GM23338 (cell line): ENCODE data around the gene NSD1. TPM values are rescaled to one million over a fixed set of nuclear protein-coding genes. Genes with fewer than 3 reads are reported as not detected.

Experiments used
- ATAC-seq: fragments of 200-7000 bp; cut with Tn5 transposase; 3 replicates; pipeline ENCODE4 v1.9.1; 2020
- DNase-seq: peaks from one replicate; pipeline ENCODE4 v3.0.0-alpha.2; 2015; ENCODE audit warnings: low spot score
- H2AFZ ChIP-seq: fragments of 200-600 bp; sonication (generic); 2 replicates; pipeline ENCODE4 v1.8.0; 2016; ENCODE audit warnings: antibody characterized with exemption, mild to moderate bottlenecking, moderate library complexity
- H3F3A ChIP-seq: fragments of 200-600 bp; sonication (generic); replicated peaks from 2 replicates; pipeline ENCODE4 v1.8.0; 2017; ENCODE audit warnings: antibody characterized with exemption, mixed run types, low read depth
- H3K27ac ChIP-seq: fragments of 200-600 bp; sonication (generic); 2 replicates; pipeline ENCODE4 v1.6.1; 2016; ENCODE audit warnings: low read depth
- H3K27me3 ChIP-seq: fragments of 200-600 bp; sonication (generic); 2 replicates; pipeline ENCODE4 v1.8.0; 2016; ENCODE audit warnings: mild to moderate bottlenecking, mixed run types, moderate library complexity; ENCODE audit not compliant: insufficient read depth
- H3K36me3 ChIP-seq: fragments of 200-600 bp; sonication (generic); 2 replicates; pipeline ENCODE4 v1.8.0; 2016; ENCODE audit warnings: mild to moderate bottlenecking; ENCODE audit not compliant: insufficient read depth
- H3K4me1 ChIP-seq: fragments of 200-600 bp; sonication (generic); 2 replicates; pipeline ENCODE4 v1.8.0; 2016; ENCODE audit warnings: mild to moderate bottlenecking, moderate library complexity; ENCODE audit not compliant: insufficient read depth
- H3K4me2 ChIP-seq: fragments of 200-600 bp; sonication (generic); 2 replicates; pipeline ENCODE4 v1.7.1; 2017; ENCODE audit warnings: mixed run types
- H3K4me3 ChIP-seq: fragments of 200-600 bp; sonication (generic); 2 replicates; pipeline ENCODE4 v1.6.1; 2016; ENCODE audit warnings: mixed run types
- H3K79me2 ChIP-seq: fragments of 200-600 bp; sonication (generic); replicated peaks from 2 replicates; pipeline ENCODE4 v1.8.0; 2017; ENCODE audit warnings: mild to moderate bottlenecking; ENCODE audit not compliant: insufficient read depth
- H3K9me2 ChIP-seq: fragments of 200-600 bp; sonication (generic); 2 replicates; pipeline ENCODE4 v1.8.0; 2017; ENCODE audit not compliant: insufficient read depth
- H4K20me1 ChIP-seq: fragments of 200-600 bp; sonication (generic); replicated peaks from 2 replicates; pipeline ENCODE4 v1.8.0; 2017; ENCODE audit warnings: mild to moderate bottlenecking; ENCODE audit not compliant: insufficient read depth
- H3K27ac Mint-ChIP-seq: 2 replicates; pipeline ENCODE4 v1.8.0; 2020; ENCODE audit warnings: inconsistent platforms, mild to moderate bottlenecking, moderate library complexity, mixed read lengths
- H3K27me3 Mint-ChIP-seq: 3 replicates; pipeline ENCODE4 v1.8.0; 2022; ENCODE audit warnings: low read depth, mild to moderate bottlenecking, moderate library complexity, mixed read lengths, inconsistent platforms; ENCODE audit not compliant: insufficient read depth, poor library complexity
- H3K36me3 Mint-ChIP-seq: 3 replicates; pipeline ENCODE4 v1.8.0; 2021; ENCODE audit warnings: low read depth, mild to moderate bottlenecking, inconsistent platforms, moderate library complexity, mixed read lengths
- H3K4me1 Mint-ChIP-seq: 3 replicates; pipeline ENCODE4 v1.8.0; 2020; ENCODE audit warnings: mild to moderate bottlenecking, inconsistent platforms, mixed read lengths
- H3K4me3 Mint-ChIP-seq: 3 replicates; pipeline ENCODE4 v1.8.0; 2021; ENCODE audit warnings: moderate library complexity, mild to moderate bottlenecking, inconsistent platforms, mixed read lengths
- H3K9me3 Mint-ChIP-seq: 3 replicates; pipeline ENCODE4 v1.8.0; 2020; ENCODE audit warnings: moderate library complexity, mild to moderate bottlenecking, inconsistent platforms, mixed read lengths
- CREB1 ChIP-seq: fragments of 250-450 bp; sonication (Bioruptor Pico); IDR thresholded peaks from 2 replicates; pipeline ENCODE4 v1.5.0; 2020; ENCODE audit warnings: low read depth, mild to moderate bottlenecking, moderate library complexity
- JUNB ChIP-seq: IDR thresholded peaks from one replicate; pipeline ENCODE4 v1.6.1; 2016; ENCODE audit warnings: antibody characterized with exemption; ENCODE audit not compliant: unreplicated experiment
- POLR2AphosphoS5 ChIP-seq: IDR thresholded peaks from 2 replicates; pipeline ENCODE4 v1.6.1; 2016; ENCODE audit warnings: antibody characterized with exemption, low read depth
- ZNF114 ChIP-seq: fragments of 250-450 bp; sonication (Bioruptor Pico); IDR thresholded peaks from 2 replicates; pipeline ENCODE4 v1.5.0; 2020; ENCODE audit warnings: mild to moderate bottlenecking, moderate library complexity
- polyA plus RNA-seq: library from polyadenylated mRNA; unstranded; fragments of >200 nt; fragmentation: Nextera tagmentation; extraction: Ambion mirVana; gene quantifications from 2 replicates; pipeline ENCODE4 v1.2.1, GENCODE V29; 2016
- total RNA-seq: library from RNA; depleted of rRNA; stranded (reverse); fragments of >200 nt; shearing (Covaris generic); gene quantifications from 2 replicates; pipeline ENCODE4 v1.2.3, GENCODE V29; 2014
- TF ChIP-seq, protein P1 (sequence below): IDR thresholded peaks from one replicate; pipeline ENCODE4 v1.6.1; 2018; ENCODE audit warnings: antibody characterized with exemption; ENCODE audit not compliant: unreplicated experiment

Gene NSD1
- total and polyA plus RNA-seq, 2 experiments from 2014 or later, result 96.4 to 106 TPM

DNA sequence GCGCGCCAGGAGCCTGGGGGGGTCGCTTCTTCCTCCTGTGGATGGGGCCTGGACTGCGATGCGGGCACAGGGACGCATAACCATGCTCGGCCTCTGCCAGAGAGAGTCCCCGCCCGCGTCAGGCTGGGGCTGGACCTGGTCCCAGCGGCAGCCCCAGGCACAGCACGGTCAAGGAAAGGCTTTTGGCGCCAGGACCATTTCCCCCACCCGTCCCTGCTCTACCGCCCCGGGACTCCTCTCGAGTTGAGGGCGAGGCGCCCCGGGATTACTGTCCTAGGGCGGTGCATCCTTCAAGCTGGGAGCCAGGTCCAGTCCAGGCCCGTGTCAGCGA, 177.8 kb downstream of the NSD1 start:
- TF ChIP-seq, protein P1, sequence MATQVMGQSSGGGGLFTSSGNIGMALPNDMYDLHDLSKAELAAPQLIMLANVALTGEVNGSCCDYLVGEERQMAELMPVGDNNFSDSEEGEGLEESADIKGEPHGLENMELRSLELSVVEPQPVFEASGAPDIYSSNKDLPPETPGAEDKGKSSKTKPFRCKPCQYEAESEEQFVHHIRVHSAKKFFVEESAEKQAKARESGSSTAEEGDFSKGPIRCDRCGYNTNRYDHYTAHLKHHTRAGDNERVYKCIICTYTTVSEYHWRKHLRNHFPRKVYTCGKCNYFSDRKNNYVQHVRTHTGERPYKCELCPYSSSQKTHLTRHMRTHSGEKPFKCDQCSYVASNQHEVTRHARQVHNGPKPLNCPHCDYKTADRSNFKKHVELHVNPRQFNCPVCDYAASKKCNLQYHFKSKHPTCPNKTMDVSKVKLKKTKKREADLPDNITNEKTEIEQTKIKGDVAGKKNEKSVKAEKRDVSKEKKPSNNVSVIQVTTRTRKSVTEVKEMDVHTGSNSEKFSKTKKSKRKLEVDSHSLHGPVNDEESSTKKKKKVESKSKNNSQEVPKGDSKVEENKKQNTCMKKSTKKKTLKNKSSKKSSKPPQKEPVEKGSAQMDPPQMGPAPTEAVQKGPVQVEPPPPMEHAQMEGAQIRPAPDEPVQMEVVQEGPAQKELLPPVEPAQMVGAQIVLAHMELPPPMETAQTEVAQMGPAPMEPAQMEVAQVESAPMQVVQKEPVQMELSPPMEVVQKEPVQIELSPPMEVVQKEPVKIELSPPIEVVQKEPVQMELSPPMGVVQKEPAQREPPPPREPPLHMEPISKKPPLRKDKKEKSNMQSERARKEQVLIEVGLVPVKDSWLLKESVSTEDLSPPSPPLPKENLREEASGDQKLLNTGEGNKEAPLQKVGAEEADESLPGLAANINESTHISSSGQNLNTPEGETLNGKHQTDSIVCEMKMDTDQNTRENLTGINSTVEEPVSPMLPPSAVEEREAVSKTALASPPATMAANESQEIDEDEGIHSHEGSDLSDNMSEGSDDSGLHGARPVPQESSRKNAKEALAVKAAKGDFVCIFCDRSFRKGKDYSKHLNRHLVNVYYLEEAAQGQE, result no peak
- Histone ChIP-seq H3K9me2 (no peaks in the 10 kb centered on the region), H4K20me1 (peaks cover 11% of the 10 kb centered on the region; the same call in 1 of the 2 replicates), H2AFZ (0 out of 2 replicates have a peak overlapping the region, but pooled peaks have one; percentile 14), H3K27ac (no peak overlapping the region), H3K36me3 (peaks cover 5% of the 10 kb centered on the region; the same call in 1 of the 2 replicates), H3K4me1 (peaks cover 12% of the 10 kb centered on the region), H3K27me3 (no peaks in the 10 kb centered on the region), H3F3A (peaks cover 20% of the 10 kb centered on the region), H3K4me2 (peak overlapping the region; percentile 88), H3K79me2 (no peaks in the 10 kb centered on the region), H3K4me3 (peak overlapping the region; percentile 69)
- Mint-ChIP-seq H3K27me3 (peaks cover 13% of the 10 kb centered on the region), H3K27ac (no peak overlapping the region), H3K4me3 (peak overlapping the region; percentile 75), H3K9me3 (no peaks in the 10 kb centered on the region; the same call in 2 of the 3 replicates), H3K36me3 (peaks cover 8% of the 10 kb centered on the region), H3K4me1 (peaks cover 18% of the 10 kb centered on the region)
- DNase-seq (no peak), ATAC-seq (peak; percentile 8)

DNA sequence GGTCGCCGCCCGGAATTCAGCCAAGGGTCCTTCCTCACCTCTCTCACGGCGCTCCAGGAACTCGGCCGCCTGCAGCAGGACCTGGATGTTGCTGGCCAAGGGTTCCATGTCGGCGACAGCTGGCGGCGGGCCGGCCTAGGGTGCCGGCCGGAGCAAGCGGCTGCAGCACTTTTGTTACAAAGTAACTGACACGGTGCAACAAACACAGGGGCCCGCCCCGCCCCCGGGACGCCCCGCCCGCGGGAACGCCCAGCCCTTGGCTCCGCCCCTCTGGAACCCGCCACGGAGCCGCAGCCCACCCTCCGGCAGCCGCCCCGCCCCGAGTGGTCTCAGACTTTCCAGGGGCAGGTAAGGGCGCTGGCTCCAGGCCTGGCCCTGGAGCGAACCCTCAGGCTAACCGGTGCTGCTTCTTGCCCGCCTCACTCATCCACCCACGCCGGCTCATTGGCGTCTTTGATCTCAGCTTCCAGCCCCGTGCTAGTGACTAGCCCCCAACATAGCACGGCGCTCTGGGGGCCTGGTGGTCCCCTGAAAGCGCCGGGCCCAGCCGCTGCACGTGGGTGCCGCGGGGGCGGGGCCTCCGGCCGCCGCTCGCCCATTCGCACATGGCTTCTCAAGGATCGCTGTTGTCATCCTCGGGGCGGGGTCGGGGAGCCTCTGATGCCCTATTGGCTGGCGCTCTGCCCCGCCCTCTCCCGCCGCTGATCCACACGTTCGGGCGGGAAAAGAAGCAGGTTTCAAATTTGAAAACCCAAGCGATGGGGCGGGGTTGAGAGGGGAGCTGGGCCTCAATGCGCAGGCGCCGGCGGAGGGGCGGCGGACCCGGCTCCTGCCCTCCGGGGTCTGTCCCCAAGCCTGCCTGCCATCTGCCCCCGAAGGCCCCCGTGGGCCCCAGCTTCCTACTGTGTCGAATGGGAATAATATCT, 178.4 kb downstream of the NSD1 start, which contains the start of gene MXD3:
TSS of gene MXD3 (minus strand) at position 176 of the 926 bp plus-strand sequence. CDS start at position 108, 68 bp downstream.
- Histone ChIP-seq H3K27me3 (no peaks in the 10 kb centered on the region), H3K36me3 (0 out of 2 replicates have a peak, but pooled peaks cover under 1% of the 10 kb centered on the region), H3K4me2 (peak within 1 kb of the TSS; percentile 90), H3K4me3 (peak within 1 kb of the TSS; percentile 69), H3K4me1 (peaks cover 12% of the 10 kb centered on the region), H3K79me2 (no peaks in the 10 kb centered on the region), H3F3A (peaks cover 14% of the 10 kb centered on the region), H2AFZ (peak within 1 kb of the TSS; percentile 78; the same call in 1 of the 2 replicates), H3K27ac (peak within 1 kb of the TSS; percentile 91; the same call in 1 of the 2 replicates), H4K20me1 (peaks cover 11% of the 10 kb centered on the region; the same call in 1 of the 2 replicates), H3K9me2 (no peaks in the 10 kb centered on the region)
- peak within 1 kb of the TSS; percentile 95 for H3K27ac Mint-ChIP-seq
- TF ChIP-seq, protein P1, result no peak
- TF ChIP-seq ZNF114 (CRISPR knock-in tag) (no peak), JUNB (no peak), CREB1 (peak; percentile 54; the same call in 1 of the 2 replicates), POLR2AphosphoS5 (peak; percentile 63)
- H3K27me3 Mint-ChIP-seq, result peaks cover 13% of the 10 kb centered on the region
- H3K4me3 Mint-ChIP-seq, result peak within 1 kb of the TSS; percentile 75
- DNase-seq (peak; percentile 100), ATAC-seq (peak; percentile 65)
- H3K36me3 Mint-ChIP-seq, result peaks cover 2% of the 10 kb centered on the region
- no peaks in the 10 kb centered on the region; the same call in 2 of the 3 replicates for H3K9me3 Mint-ChIP-seq
- peaks cover 18% of the 10 kb centered on the region for H3K4me1 Mint-ChIP-seq
